ENCODE measurements around the gene ZNF638.

ZNF638 gene

DNA sequence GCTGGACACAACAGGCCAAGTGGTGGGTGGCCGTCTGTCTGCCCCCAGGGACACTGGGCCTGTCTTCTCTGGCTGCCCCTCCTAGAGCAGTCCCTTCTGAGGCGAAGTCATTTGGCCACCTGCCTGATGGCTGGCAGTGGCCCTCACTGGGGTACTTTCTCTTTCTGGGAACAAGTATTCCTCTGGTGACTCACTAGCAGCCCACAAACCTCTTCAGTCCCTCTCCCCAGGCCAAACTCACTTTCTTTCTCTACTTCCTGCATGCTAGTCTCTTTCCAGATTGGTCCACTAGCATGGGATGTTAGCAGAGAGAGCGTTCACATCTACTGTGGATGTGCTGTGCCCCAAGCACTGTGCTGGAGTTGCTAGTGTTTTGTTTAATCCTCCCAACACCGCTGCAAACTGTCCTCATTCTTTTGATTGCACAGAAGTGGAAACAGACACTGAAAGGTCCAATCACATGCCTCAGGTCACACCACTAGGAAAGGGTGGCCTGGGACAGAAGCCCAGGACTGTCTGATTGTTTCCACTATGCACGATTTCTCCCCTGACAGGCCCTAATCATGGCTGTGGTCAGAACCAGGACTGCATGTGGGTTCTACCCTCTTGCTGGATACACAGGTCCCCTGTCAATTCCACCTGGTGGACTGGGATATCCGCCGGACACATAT lies 127.0 kb downstream of the ZNF638 start:
- no peak for DNase-seq

DNA sequence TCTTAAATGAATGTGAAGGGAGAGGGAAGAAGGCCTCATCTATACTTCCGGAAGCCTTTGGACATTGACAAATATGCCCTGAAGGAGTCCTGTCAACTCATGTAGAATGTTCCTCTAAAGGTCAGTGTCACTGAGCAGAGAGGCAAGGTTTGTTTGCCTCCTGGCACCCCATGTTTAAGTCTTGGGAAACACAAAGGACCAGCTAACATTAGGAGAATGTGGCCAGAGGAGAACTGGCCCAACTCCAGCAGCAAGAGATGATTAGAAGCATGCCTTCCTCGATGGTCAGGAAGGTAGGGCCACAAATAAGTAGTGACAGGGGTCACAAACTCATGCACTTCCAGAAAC lies 127.5 kb downstream of the ZNF638 start:
- DNase-seq = no peak

DNA sequence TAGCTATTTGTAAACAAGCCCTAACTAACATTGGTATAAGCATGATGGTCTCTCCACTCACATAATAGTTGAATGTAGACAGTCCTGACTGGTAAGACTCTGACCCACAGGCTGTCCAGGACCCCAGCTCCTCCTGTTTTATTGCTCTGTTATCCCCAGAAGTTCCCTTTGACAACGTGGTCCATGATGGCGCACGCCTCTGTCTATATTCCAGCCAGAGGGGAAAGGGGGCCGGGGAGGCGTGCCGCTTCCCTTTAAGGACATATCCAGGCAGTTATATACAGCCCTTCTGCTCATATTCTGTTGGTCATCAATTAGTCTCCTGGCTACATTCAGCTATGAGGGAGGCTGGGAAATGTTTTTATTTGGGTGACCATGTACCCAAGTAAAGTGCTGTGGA lies 128.5 kb downstream of the ZNF638 start:
- no peak for DNase-seq

DNA sequence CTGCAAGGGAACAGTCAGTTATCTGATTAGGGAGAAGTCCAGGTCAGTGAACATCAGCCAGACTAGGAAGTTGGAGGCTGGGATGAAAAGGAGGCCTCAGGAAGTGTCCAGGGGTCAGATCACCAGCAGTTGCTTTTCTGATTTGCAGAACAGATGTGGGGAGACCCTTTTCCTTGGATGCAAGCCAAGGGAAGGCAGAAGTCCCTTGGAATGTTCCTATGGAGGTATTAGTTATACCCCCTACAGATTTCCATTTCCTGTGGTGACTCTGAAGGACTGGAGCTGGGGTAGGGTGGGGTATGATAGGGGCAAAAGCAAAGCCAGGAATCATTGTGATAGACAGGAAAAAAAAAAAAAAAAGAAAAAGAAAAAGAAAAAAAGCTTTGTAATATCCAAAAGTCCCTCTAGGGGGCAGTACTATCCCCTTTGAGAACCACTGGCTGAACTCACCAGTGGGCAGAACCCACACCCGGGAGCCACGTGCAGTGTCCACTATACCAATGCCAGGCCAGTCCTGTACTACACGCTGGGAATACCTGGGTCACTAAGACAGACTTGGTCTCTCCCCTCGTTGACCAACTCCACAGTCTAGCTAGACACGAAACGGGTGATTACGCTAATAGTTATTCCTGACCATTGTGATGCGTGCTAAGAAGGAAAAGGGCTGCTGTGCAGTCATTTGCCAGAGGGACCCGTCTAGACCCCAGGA lies 129.2 kb downstream of the ZNF638 start:
- peak; percentile 14 for DNase-seq

GRCh38 chr2:71461304-71461671 lies 129.7 kb downstream of the ZNF638 start:
- DNase-seq = no peak

- DNase-seq = no peak
Observed at GRCh38 chr2:71462056-71462605, 130.5 kb downstream of the ZNF638 start.

DNA sequence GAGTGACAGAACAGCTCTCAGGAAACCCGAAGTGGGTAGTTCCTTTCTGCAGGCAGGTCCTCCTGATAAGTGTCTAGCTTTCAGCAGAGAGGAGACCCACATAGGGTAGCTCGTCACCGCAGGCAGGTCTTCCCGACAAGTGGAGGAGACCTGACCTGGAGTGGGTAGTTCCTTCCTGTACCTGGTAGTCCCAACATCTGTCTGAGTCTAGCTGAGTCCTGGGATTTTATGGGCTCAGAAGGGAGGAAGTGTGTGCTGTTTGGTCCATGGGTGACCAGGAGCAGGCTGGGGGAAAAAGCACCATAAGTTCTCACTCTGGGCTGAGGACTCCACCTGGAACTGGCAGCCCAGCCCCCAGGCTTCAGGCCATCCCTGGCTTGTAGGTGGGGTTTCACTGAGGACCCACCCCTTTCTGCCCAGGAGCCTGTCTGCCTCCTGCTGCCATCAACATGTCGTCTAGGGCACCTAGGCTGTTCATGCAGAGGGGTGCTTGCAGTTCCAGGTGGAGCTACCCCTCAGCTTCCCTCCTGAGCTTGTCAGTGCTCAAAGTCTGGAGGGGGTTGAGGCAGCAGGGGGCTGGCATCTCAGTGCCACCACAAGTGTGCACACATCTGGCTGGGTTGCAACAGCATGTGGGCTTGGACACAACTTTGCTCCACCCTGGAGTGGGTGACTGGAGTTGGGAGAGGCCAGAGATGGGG lies 131.2 kb downstream of the ZNF638 start:
- DNase-seq = no peak

- no peak for DNase-seq
Observed at GRCh38 chr2:71463342-71463654, 131.7 kb downstream of the ZNF638 start.

DNA sequence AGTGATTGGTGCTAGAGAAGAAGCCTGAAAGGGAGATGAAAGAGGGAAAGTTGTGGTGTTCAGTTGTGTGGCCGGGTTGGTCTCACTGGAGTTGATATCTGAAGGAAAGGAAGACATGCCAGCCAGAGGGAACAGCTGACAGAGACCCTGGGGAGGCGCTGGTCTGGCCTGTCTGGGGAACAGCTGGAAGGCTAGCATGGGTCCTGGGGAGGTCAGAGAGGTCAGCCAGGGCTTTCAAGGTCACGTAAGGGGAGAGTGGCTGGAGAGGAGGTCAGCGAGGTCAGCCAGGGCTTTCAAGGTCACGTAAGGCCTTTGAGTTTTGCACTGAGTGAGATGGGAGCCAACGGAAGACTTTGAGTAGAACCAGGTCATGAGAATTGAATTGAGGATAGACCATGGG lies 132.8 kb downstream of the ZNF638 start:
- DNase-seq = no peak

DNA sequence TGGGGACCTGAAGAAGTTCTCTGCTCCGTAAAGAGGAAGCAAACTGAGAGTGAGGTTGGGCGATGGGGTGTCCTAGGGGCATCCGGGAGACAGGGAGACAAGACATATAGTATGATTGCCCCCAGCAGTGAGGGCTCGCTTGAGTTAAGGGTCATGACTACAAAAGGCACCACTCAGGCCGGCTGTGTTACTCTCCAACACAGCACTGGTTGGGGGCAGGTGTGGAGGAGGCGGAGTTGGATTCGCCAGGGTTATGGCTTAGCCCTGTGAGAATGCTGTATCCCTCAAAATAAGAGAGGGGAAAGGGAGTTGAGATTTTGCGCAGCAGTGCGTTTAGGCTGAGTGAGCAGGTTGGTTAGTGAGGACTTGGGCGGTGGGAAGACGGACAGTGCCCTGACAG lies 133.8 kb downstream of the ZNF638 start:
- DNase-seq = no peak

GRCh38 chr2:71465961-71466300 lies 134.3 kb downstream of the ZNF638 start:
- DNase-seq = no peak

DNA sequence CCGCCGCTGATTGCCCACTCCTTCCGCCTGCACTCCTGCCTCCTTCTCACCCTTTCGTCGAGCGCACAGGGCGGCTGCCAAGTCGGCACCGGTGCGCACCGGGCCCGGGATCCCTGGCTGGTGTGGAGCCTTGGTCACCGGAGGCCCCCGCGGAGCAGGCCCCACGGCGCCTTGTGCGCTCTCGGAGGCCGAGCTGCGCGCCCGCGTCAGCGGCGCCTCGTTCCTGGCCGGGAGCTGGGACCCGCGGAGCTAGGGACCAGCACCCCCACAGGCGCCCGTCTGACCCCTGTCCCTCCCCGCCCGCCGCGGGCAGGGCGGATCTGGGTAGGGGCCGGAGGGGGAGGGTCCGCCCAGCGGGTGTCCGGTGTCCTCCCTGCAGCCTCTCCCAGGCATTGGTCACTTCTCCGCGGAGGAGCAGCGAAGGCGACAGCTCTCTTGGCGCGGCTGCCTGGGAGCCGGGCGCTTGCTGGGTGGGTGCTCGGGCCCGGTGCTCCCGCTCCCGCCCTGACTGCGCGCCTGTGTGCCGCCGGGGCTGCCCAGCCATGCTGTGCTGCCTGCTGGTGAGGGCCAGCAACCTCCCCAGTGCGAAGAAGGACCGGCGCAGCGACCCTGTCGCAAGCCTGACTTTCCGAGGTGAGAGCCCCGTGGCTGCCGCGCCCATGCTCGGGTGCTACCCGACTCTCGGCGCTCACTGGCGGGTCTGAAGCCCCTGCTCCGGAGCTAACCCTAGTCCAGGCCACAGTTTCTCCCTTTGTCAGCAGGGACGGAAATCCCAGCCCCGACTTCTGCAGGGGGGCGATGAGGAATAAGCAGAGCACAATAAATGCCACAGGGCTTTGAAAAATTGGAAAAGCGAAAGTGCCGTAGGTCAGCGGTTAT lies 135.0 kb downstream of the ZNF638 start:
- peak; percentile 58 for DNase-seq

- no peak for DNase-seq
Observed at GRCh38 chr2:71467180-71467815, 135.7 kb downstream of the ZNF638 start.

GRCh38 chr2:71468279-71469015 lies 136.9 kb downstream of the ZNF638 start:
- no peak for DNase-seq

- no peak for DNase-seq
Observed at GRCh38 chr2:71469403-71470398, 138.1 kb downstream of the ZNF638 start.

- no peak for DNase-seq
Observed at GRCh38 chr2:71471276-71471675, 139.7 kb downstream of the ZNF638 start.

- no peak for DNase-seq
Observed at GRCh38 chr2:71472019-71472418, 140.4 kb downstream of the ZNF638 start.

- no peak for DNase-seq
Observed at GRCh38 chr2:71473346-71474031, 141.9 kb downstream of the ZNF638 start.

GRCh38 chr2:71474116-71474743 lies 142.6 kb downstream of the ZNF638 start:
- no peak for DNase-seq

Data from NCI-H69 (cell line).